Activated CD8-positive, alpha-beta memory T cell treated with anti-CD3 and anti-CD28 coated beads, Interleukin-2, amount 10 ng/mL, durations not matched to agents 7 days and 5 days (primary cell): ENCODE results near the gene CARD19. TPM values are rescaled to one million over a fixed set of nuclear protein-coding genes. Genes with fewer than 3 reads are reported as not detected.
"Not testable (repeated sequence)": the region's sequence is repeated elsewhere in the genome, so short reads cannot be mapped to it uniquely, and the experiment has no call there.

ENCODE experiments used
- ATAC-seq: fragments of 150-1000 bp; cut with Tn5 transposase; one replicate; pipeline ENCODE4 v1.10.0; 2021; ENCODE audit warnings: moderate library complexity
- CTCF ChIA-PET: fragments of 350-600 bp; sonication (Branson Sonifier 250); formaldehyde crosslinking; loops from one replicate; lab custom pipeline; 2021; ENCODE audit warnings: antibody characterized with exemption; lab: Charles Lee
- DNase-seq: peaks from one replicate; pipeline ENCODE4 v3.0.0-alpha.2; 2020
- H3K27ac Mint-ChIP-seq: one replicate; pipeline ENCODE4 v1.8.0; 2021; ENCODE audit warnings: mild to moderate bottlenecking, mixed read lengths
- H3K27me3 Mint-ChIP-seq: one replicate; pipeline ENCODE4 v1.8.0; 2021; ENCODE audit warnings: mixed read lengths
- H3K36me3 Mint-ChIP-seq: one replicate; pipeline ENCODE4 v1.8.0; 2021; ENCODE audit warnings: mild to moderate bottlenecking, mixed read lengths
- H3K4me1 Mint-ChIP-seq: one replicate; pipeline ENCODE4 v1.8.0; 2021; ENCODE audit warnings: mixed read lengths
- H3K4me3 Mint-ChIP-seq: one replicate; pipeline ENCODE4 v1.8.0; 2021; ENCODE audit warnings: mild to moderate bottlenecking, moderate library complexity, mixed read lengths
- H3K9me3 Mint-ChIP-seq: one replicate; pipeline ENCODE4 v1.8.0; 2022; ENCODE audit warnings: low read depth, mixed read lengths
- total RNA-seq, 2 experiments: library from RNA; stranded (reverse); gene quantifications; one replicate each; pipeline ENCODE4 v1.2.3, GENCODE V29; 2021

Gene CARD19
- total RNA-seq, 2 experiments from 2014 or later = 45.0 to 83.0 TPM

- Mint-ChIP-seq H3K36me3 (peaks cover 3% of the 10 kb centered on the region), H3K4me1 (peaks cover 15% of the 10 kb centered on the region), H3K4me3 (no peak overlapping the region), H3K27ac (no peak overlapping the region), H3K27me3 (no peaks in the 10 kb centered on the region), H3K9me3 (no peaks in the 10 kb centered on the region)
- ATAC-seq (no peak), DNase-seq (no peak)
- CTCF ChIA-PET = no interaction called here
These were observed 19.6 kb downstream of the CARD19 start for GRCh38 chr9:93115486-93116071.

GRCh38 chr9:93116072-93116961 lies 20.3 kb downstream of the CARD19 start:
- no peaks in the 10 kb centered on the region for H3K36me3 Mint-ChIP-seq
- H3K27me3 Mint-ChIP-seq = no peaks in the 10 kb centered on the region
- CTCF ChIA-PET = no interaction called here
- no peak overlapping the region for H3K4me3 Mint-ChIP-seq
- H3K27ac Mint-ChIP-seq = no peak overlapping the region
- peaks cover 15% of the 10 kb centered on the region for H3K4me1 Mint-ChIP-seq
- H3K9me3 Mint-ChIP-seq = no peaks in the 10 kb centered on the region
- DNase-seq = no peak
- ATAC-seq = no peak

GRCh38 chr9:93117521-93117920 lies 21.5 kb downstream of the CARD19 start:
- H3K4me3 Mint-ChIP-seq, DNase-seq, ATAC-seq, H3K36me3 Mint-ChIP-seq, H3K27me3 Mint-ChIP-seq, H3K9me3 Mint-ChIP-seq, H3K27ac Mint-ChIP-seq: not testable (repeated sequence)
- CTCF ChIA-PET = interaction anchor here (1.0 to 4.1 kb wide), 3 partner anchors 8 to 23 kb away, joined by 3 to 63 read pairs (median 3); no protein-coding TSS in a partner anchor
- H3K4me1 Mint-ChIP-seq = peaks cover 15% of the 10 kb centered on the region

GRCh38 chr9:93117924-93118862 lies 22.2 kb downstream of the CARD19 start:
- DNase-seq = no peak
- no peak overlapping the region for H3K4me3 Mint-ChIP-seq

GRCh38 chr9:93118863-93119702 lies 23.1 kb downstream of the CARD19 start:
- ATAC-seq (no peak), DNase-seq (no peak)
- CTCF ChIA-PET = interaction anchor here (0.9 to 4.1 kb wide), 9 partner anchors 10 to 115 kb away, joined by 3 to 63 read pairs (median 3); partner anchors contain the start of genes CARD19 and NINJ1
- Mint-ChIP-seq H3K27me3 (no peaks in the 10 kb centered on the region), H3K4me3 (no peak overlapping the region), H3K36me3 (no peaks in the 10 kb centered on the region), H3K27ac (peak overlapping the region; percentile 80), H3K9me3 (no peaks in the 10 kb centered on the region), H3K4me1 (peaks cover 18% of the 10 kb centered on the region)

More at GRCh38 chr9:93117924-93118862, 22.2 kb downstream of the CARD19 start:
- Mint-ChIP-seq H3K36me3 (no peaks in the 10 kb centered on the region), H3K9me3 (no peaks in the 10 kb centered on the region), H3K27ac (no peak overlapping the region), H3K27me3 (no peaks in the 10 kb centered on the region), H3K4me1 (peaks cover 14% of the 10 kb centered on the region)
- CTCF ChIA-PET = interaction anchor here (1.0 to 4.1 kb wide), 6 partner anchors 9 to 22 kb away, joined by 3 to 63 read pairs (median 3); partner anchors contain the start of genes CARD19 and NINJ1
- no peak for ATAC-seq

- ATAC-seq = peak; percentile 7
- CTCF ChIA-PET = interaction anchor here (0.7 to 4.1 kb wide), 10 partner anchors 10 to 116 kb away, joined by 3 to 63 read pairs (median 3); partner anchors contain the start of genes CARD19 and NINJ1
- Mint-ChIP-seq H3K4me1 (peaks cover 20% of the 10 kb centered on the region), H3K27me3 (no peaks in the 10 kb centered on the region), H3K9me3 (no peaks in the 10 kb centered on the region), H3K27ac (peak overlapping the region; percentile 80), H3K4me3 (no peak overlapping the region), H3K36me3 (peaks cover 1% of the 10 kb centered on the region)
- no peak for DNase-seq
These were observed 23.6 kb downstream of the CARD19 start for GRCh38 chr9:93119703-93119952.

GRCh38 chr9:93119953-93120845 lies 24.2 kb downstream of the CARD19 start:
- no peaks in the 10 kb centered on the region for H3K9me3 Mint-ChIP-seq
- H3K27me3 Mint-ChIP-seq = no peaks in the 10 kb centered on the region
- H3K27ac Mint-ChIP-seq = peak overlapping the region; percentile 80
- CTCF ChIA-PET = interaction anchor here (0.7 to 4.1 kb wide), 9 partner anchors 10 to 116 kb away, joined by 3 to 63 read pairs (median 3); no protein-coding TSS in a partner anchor
- H3K36me3 Mint-ChIP-seq = peaks cover 4% of the 10 kb centered on the region
- H3K4me1 Mint-ChIP-seq = peaks cover 23% of the 10 kb centered on the region
- H3K4me3 Mint-ChIP-seq = no peak overlapping the region
- ATAC-seq (peak; percentile 91), DNase-seq (peak; percentile 72)

GRCh38 chr9:93120846-93121315 lies 24.9 kb downstream of the CARD19 start:
- Mint-ChIP-seq H3K4me3 (no peak overlapping the region), H3K27ac (no peak overlapping the region), H3K27me3 (no peaks in the 10 kb centered on the region), H3K36me3 (peaks cover 7% of the 10 kb centered on the region), H3K4me1 (peaks cover 29% of the 10 kb centered on the region), H3K9me3 (no peaks in the 10 kb centered on the region)
- no peak for DNase-seq
- ATAC-seq = no peak
- CTCF ChIA-PET = interaction anchor here (0.9 to 4.1 kb wide), 2 partner anchors 12 to 15 kb away, joined by 3 to 63 read pairs; no protein-coding TSS in a partner anchor

- H3K27ac Mint-ChIP-seq = no peak overlapping the region
- no peaks in the 10 kb centered on the region for H3K27me3 Mint-ChIP-seq
- CTCF ChIA-PET = interaction anchor here (4.1 kb wide), 1 partner anchor 12 kb away, joined by 63 read pairs; no protein-coding TSS in a partner anchor
- H3K9me3 Mint-ChIP-seq = no peaks in the 10 kb centered on the region
- no peak for DNase-seq
- no peak overlapping the region for H3K4me3 Mint-ChIP-seq
- no peak for ATAC-seq
- peaks cover 8% of the 10 kb centered on the region for H3K36me3 Mint-ChIP-seq
- H3K4me1 Mint-ChIP-seq = peaks cover 36% of the 10 kb centered on the region
These were observed 25.6 kb downstream of the CARD19 start for GRCh38 chr9:93121316-93122241.

- DNase-seq (no peak), ATAC-seq (no peak)
- Mint-ChIP-seq H3K27me3 (no peaks in the 10 kb centered on the region), H3K4me3 (no peak overlapping the region), H3K4me1 (peaks cover 48% of the 10 kb centered on the region), H3K27ac (no peak overlapping the region), H3K9me3 (no peaks in the 10 kb centered on the region), H3K36me3 (peaks cover 8% of the 10 kb centered on the region)
- CTCF ChIA-PET = interaction anchor here (0.6 kb wide), 1 partner anchor 1002 kb away, joined by 3 read pairs; no protein-coding TSS in a partner anchor
These were observed 26.8 kb downstream of the CARD19 start for GRCh38 chr9:93122721-93123221.
